OCI-LY3 (cell line): Measurements from ENCODE around the gene SLC17A3.

Source experiments
- EZH2phosphoT487 ChIP-seq: fragments of 200-600 bp; shearing (Covaris generic); IDR thresholded peaks from 2 replicates; pipeline ENCODE4 v1.6.1; 2018; ENCODE audit warnings: antibody characterized with exemption, mixed run types, low read depth
- TF ChIP-seq, protein P1 (sequence below): fragments of 200-600, 300-600 bp; sonication (generic); IDR thresholded peaks from 2 replicates; pipeline ENCODE4 v1.5.1; 2014; ENCODE audit warnings: antibody characterized with exemption, low read length, low read depth

- TF ChIP-seq, protein P1, sequence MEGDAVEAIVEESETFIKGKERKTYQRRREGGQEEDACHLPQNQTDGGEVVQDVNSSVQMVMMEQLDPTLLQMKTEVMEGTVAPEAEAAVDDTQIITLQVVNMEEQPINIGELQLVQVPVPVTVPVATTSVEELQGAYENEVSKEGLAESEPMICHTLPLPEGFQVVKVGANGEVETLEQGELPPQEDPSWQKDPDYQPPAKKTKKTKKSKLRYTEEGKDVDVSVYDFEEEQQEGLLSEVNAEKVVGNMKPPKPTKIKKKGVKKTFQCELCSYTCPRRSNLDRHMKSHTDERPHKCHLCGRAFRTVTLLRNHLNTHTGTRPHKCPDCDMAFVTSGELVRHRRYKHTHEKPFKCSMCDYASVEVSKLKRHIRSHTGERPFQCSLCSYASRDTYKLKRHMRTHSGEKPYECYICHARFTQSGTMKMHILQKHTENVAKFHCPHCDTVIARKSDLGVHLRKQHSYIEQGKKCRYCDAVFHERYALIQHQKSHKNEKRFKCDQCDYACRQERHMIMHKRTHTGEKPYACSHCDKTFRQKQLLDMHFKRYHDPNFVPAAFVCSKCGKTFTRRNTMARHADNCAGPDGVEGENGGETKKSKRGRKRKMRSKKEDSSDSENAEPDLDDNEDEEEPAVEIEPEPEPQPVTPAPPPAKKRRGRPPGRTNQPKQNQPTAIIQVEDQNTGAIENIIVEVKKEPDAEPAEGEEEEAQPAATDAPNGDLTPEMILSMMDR, result no peak
- TF ChIP-seq EZH2phosphoT487, result no peak
Observed at GRCh38 chr6:25869840-25870239, 4.2 kb downstream of the SLC17A3 start.
